GM18505 (cell line): Measurements from ENCODE around the gene DGCR8.

Experiments
- ATAC-seq: cut with Tn5 transposase; IDR thresholded peaks from one replicate; pipeline ENCODE4 v1.9.1; 2021; ENCODE audit not compliant: unreplicated experiment
- POLR2A ChIP-seq: IDR thresholded peaks from 4 replicates; pipeline ENCODE4 v1.6.1; 2011; ENCODE audit warnings: borderline replicate concordance; ENCODE audit not compliant: insufficient read depth, insufficient read length; ENCODE audit errors: extremely low read depth

Gene DGCR8

DNA sequence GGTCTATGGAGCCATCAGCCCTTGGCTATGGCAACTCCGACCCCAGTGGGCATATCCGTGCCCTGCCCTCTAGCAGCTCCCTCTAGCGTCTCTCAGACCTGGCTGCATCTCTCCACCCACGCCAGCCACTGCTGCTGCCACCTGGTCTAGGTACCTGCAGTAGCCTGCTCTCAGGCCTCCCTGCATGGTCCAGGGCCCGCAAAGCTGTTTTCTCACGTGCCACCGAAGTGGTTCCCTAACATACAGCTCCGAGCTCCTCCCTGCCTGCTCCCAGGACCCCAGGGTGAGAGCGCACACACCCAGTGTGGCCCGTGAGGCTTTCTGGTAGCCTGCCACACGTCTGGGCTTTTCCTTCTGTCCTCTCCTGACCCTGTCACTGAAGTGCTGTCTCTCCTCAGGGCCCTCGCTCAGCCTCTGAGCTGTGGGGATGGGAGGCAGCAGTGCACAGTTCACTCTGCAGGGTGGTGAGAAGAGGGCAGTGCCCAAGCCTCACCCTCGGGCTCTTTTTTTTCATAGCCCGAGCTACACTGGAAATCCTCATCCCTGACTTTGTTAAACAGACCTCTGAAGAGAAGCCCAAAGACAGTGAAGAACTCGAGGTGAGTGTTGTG, 14.3 kb downstream of the DGCR8 start:
- no peak for TF ChIP-seq POLR2A
- ATAC-seq: no peak

GRCh38 chr22:20095521-20095920, 15.5 kb downstream of the DGCR8 start:
- no peak for TF ChIP-seq POLR2A
- ATAC-seq: no peak

- TF ChIP-seq POLR2A: no peak
- no peak for ATAC-seq
These were observed 16.8 kb downstream of the DGCR8 start for GRCh38 chr22:20096574-20097420.

- ATAC-seq: no peak
- TF ChIP-seq POLR2A: no peak
These were observed 19.2 kb downstream of the DGCR8 start for GRCh38 chr22:20099099-20099711.

GRCh38 chr22:20101638-20102037, 21.6 kb downstream of the DGCR8 start:
- no peak for TF ChIP-seq POLR2A
- no peak for ATAC-seq

GRCh38 chr22:20102203-20102780, 22.3 kb downstream of the DGCR8 start:
- TF ChIP-seq POLR2A: no peak
- ATAC-seq: no peak

DNA sequence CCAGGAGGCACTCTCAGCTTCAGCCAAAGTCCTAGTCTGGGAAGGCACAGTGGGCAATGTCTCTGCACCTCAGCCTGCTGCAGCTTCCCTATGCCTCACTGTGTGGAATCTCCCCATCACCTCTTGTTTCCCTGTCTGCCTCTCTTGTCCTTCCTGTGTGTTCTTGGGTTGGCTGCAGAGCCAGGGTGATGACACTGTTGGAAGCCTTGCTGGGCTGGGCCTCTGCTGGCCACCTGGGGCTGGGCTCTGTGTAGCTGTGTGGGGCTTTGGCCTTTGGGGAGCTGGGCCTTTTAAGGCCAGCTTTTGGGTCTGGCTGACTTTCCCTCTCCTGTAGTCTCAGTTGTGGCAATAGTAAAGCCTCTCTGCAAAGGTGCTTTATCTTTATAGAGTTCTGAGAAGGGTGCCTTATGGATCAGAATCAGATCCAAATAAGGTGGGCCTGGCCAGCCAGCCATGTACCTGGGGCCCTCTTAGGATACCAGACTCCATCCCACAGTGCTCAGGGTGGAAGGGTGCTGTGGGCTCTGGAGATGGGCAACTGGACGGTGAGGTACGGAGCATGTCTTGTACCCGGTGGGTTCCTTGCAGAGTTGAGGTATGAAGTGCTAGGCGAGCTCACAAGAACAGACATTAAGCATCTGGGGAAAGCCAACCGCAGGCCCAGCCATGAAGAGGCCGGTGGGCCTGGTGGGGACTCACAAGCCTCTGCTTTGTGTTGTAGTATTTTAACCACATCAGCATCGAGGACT, 25.6 kb downstream of the DGCR8 start:
- no peak for TF ChIP-seq POLR2A
- ATAC-seq: no peak

GRCh38 chr22:20106205-20106848, 26.3 kb downstream of the DGCR8 start:
- ATAC-seq: no peak
- TF ChIP-seq POLR2A: no peak

DNA sequence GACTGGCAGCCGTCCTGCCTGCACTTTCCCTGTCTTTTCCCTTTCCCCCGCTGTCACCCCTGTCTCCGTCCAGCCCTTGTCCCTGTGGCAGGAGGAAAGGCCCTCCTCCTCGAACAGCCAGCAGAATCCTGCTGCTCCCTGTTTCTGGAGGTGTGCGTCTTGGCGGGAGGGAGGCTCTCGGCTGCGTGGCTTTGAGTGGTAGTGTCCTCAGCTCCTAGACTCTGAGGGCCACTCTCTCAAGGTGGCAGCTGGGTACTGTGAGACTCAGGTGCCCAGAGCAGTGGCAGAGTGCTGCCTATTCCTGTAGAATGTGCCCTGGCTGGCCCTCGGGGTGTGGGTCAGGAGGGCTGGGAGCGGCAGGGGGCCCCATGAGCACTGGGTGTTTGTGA, 26.8 kb downstream of the DGCR8 start:
- TF ChIP-seq POLR2A: no peak
- no peak for ATAC-seq

- no peak for TF ChIP-seq POLR2A
- no peak for ATAC-seq
These were observed 27.4 kb downstream of the DGCR8 start for GRCh38 chr22:20107471-20107901.

- no peak for TF ChIP-seq POLR2A
These were observed 28.1 kb downstream of the DGCR8 start for GRCh38 chr22:20107951-20108756.

GRCh38 chr22:20108757-20109230, 28.8 kb downstream of the DGCR8 start:
- no peak for ATAC-seq
- TF ChIP-seq POLR2A: no peak

More at GRCh38 chr22:20107951-20108756, 28.1 kb downstream of the DGCR8 start:
- ATAC-seq: no peak
